Bronchial smooth muscle cell (primary cell): ENCODE data around the gene NUDT16. TPM values are rescaled to one million over a fixed set of nuclear protein-coding genes. Genes with fewer than 3 reads are reported as not detected.

ENCODE experiments used
- total RNA-seq: library from RNA; depleted of rRNA; stranded (reverse); fragments of >200 nt; gene quantifications from 2 replicates; pipeline ENCODE4 v1.2.1, GENCODE V29; 2014

NUDT16 gene
- 14.0 and 14.9 TPM in 2 replicates for total RNA-seq

DNA sequence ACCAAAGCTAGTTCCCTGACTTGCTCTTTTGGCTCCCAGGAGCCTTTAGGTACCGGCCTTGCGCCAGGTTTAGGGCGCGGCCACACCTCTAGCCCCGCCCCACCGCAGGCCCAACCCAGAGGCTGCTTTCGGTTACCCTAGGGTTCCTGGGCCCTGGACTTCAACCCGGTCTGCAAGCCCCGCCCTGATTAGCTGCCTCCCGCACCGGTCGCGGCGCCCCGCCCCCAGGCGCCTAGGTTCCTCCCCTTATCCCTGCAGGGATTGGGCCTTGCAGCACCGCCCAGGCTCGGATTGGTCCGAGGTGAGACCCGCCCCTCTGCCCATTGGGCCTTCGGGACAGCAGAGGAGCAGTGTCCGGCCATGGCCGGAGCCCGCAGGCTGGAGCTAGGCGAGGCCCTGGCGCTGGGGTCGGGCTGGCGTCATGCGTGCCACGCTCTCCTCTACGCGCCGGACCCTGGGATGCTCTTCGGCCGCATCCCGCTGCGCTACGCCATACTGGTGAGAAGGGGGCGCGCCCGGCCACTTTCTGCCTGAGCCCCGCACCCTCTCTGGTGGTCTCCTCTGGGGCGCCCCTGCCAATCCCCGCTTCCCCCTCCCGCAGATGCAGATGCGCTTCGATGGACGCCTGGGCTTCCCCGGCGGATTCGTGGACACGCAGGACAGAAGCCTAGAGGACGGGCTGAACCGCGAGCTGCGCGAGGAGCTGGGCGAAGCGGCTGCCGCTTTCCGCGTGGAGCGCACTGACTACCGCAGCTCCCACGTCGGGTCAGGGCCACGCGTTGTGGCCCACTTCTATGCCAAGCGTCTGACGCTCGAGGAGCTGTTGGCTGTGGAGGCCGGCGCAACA is at the start of gene NUDT16:
Gene NUDT16, plus strand, starts transcription at position 330 of the 847 bp plus-strand sequence. Its CDS starts 31 bp downstream, at position 361.

Other genes with a start within 250 kb of the NUDT16 start
- gene MRPL3, start 121.2 kb downstream of the NUDT16 start, total RNA-seq: 60.3 and 65.6 TPM in 2 replicates